ENCODE data around the gene ARSB. TPM values are rescaled to one million over a fixed set of nuclear protein-coding genes. Genes with fewer than 3 reads are reported as not detected.

The ARSB gene
- total RNA-seq, 1 donor from 2014 or later: 21.6 TPM

- DNase-seq (no peak), ATAC-seq (no peak)
- intact Hi-C loops (cut with DNase I): no loop called here
- TF ChIP-seq CTCF (IDR thresholded peaks at IDR 0.05): no peak
- no peaks in the 10 kb centered on the region for H3K27me3 ChIP-seq (ENCODE audit: low read depth)
- no peak overlapping the region for H3K4me3 ChIP-seq
- peaks cover 8% of the 10 kb centered on the region for H3K4me1 ChIP-seq
- H3K27ac ChIP-seq: no peak overlapping the region
- no peaks in the 10 kb centered on the region for H3K36me3 ChIP-seq
- no peaks in the 10 kb centered on the region for H3K9me3 ChIP-seq
These were observed 244.1 kb downstream of the ARSB start for GRCh38 chr5:78741019-78741418.

- intact Hi-C loops (cut with DNase I): no loop called here
- no peak for DNase-seq
- Histone ChIP-seq H3K9me3 (no peaks in the 10 kb centered on the region), H3K4me3 (no peak overlapping the region), H3K36me3 (no peaks in the 10 kb centered on the region), H3K4me1 (no peaks in the 10 kb centered on the region), H3K27ac (no peak overlapping the region), H3K27me3 (ENCODE audit: low read depth) (no peaks in the 10 kb centered on the region)
- ATAC-seq: peak; percentile 53 to 55
- no peak for TF ChIP-seq CTCF (IDR thresholded peaks at IDR 0.05)
These were observed 246.3 kb downstream of the ARSB start for GRCh38 chr5:78738693-78739300.

GRCh38 chr5:78738104-78738503 lies 247.0 kb downstream of the ARSB start:
- no peak overlapping the region for H3K4me3 ChIP-seq
- TF ChIP-seq CTCF (IDR thresholded peaks at IDR 0.05): no peak
- no peaks in the 10 kb centered on the region for H3K9me3 ChIP-seq
- intact Hi-C loops (cut with DNase I): no loop called here
- H3K4me1 ChIP-seq: no peaks in the 10 kb centered on the region
- no peaks in the 10 kb centered on the region for H3K27me3 ChIP-seq (ENCODE audit: low read depth)
- H3K36me3 ChIP-seq: no peaks in the 10 kb centered on the region
- no peak overlapping the region for H3K27ac ChIP-seq
- no peak for DNase-seq
- ATAC-seq: no peak

DNA sequence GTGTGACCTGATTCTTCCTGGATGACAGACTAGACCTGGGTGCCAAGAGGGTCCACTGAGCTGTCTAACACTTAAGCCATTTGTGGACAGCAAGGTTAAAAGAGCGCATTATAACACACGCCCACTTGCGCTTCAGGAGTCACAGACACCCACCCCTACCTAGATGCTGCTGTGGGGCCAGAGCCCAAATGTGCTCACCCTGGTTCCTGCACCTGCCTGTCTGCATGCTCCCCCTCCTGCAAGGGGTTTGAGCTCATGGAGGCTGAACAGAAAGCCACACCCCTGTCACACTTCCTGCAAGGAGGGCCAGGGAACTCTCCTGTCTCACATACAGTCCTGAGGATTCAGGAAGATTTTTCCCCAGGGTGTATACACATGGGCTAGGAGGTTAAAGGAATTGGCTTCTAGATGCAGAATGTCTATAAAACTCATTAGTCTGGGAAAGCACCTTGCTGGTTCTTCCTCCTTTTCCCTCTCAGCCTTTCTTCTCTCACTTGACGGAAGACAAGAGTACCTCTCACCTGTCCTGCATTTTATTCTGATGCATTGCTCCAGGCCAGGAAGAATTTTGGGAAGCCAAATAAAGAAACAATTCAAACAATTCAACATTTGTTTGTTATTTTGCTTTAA lies 249.2 kb downstream of the ARSB start:
- Histone ChIP-seq H3K27me3 (ENCODE audit: low read depth) (no peaks in the 10 kb centered on the region), H3K9me3 (no peaks in the 10 kb centered on the region), H3K4me1 (no peaks in the 10 kb centered on the region), H3K36me3 (no peaks in the 10 kb centered on the region), H3K27ac (no peak overlapping the region), H3K4me3 (no peak overlapping the region)
- DNase-seq: no peak
- intact Hi-C loops (cut with DNase I): no loop called here
- no peak for TF ChIP-seq CTCF (IDR thresholded peaks at IDR 0.05)
- ATAC-seq: no peak

DNA sequence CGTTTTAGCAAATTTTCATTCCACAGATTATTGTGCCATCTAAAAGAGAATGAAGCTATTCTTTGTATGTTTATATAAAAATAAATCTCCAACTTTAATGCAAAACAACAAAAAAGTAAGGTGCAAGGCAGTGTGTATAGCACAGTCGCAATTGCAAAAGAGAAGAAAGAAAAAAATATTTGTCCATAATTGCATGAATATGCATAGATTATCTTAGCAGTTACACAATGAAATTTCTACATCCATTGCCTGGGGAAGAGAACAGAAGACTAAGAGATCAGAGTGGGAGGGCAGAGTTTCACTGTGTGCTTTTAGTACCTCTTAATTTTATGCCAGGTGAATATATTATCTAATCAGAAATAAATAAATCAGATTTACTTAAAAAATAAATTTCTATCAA lies 250.2 kb downstream of the ARSB start:
- no peaks in the 10 kb centered on the region for H3K27me3 ChIP-seq (ENCODE audit: low read depth)
- H3K4me1 ChIP-seq: no peaks in the 10 kb centered on the region
- H3K36me3 ChIP-seq: no peaks in the 10 kb centered on the region
- H3K9me3 ChIP-seq: no peaks in the 10 kb centered on the region
- TF ChIP-seq CTCF (IDR thresholded peaks at IDR 0.05): no peak
- no peak for ATAC-seq
- no peak overlapping the region for H3K27ac ChIP-seq
- DNase-seq: no peak
- intact Hi-C loops (cut with DNase I): no loop called here
- H3K4me3 ChIP-seq: no peak overlapping the region
